IPS-NIHi11 (cell line): ENCODE data around the gene RGS3.

Experiments used
- DNase-seq: peaks from one replicate; pipeline ENCODE4 v3.0.0; 2012; ENCODE audit warnings: mixed read lengths, low spot score

Gene RGS3

GRCh38 chr9:113587471-113588031 is 124.0 kb downstream of the RGS3 start:
- DNase-seq = peak; percentile 54

DNA sequence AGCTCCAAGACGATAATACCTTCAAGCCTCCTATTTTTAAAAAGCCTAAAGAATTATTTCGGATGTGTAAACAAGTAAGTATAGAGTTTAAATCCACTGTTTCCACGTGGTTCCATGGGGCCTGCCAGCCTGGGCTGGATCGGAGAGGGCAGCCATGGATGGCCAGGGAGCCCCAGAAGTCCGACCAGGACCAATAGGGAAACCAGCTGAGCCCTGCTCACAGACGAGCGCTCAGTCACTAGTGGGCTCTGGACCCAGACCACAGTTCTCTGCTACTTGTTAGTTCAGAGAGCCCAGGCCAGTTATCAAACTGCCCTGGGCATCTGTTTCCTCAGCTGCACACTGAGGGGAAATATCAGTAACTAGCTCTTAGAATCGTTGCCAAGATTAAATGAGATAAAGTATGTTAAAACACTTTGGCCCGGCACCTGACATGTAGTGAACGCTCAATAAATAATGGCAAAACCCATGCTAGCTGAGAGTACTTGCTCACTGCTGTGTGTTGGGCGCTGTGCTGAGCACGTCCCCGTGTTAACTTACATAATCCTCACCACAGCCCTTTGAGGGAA is 124.8 kb downstream of the RGS3 start:
- no peak for DNase-seq

GRCh38 chr9:113588936-113589335 is 125.4 kb downstream of the RGS3 start:
- no peak for DNase-seq

GRCh38 chr9:113589407-113589806 is 125.9 kb downstream of the RGS3 start:
- DNase-seq = no peak

DNA sequence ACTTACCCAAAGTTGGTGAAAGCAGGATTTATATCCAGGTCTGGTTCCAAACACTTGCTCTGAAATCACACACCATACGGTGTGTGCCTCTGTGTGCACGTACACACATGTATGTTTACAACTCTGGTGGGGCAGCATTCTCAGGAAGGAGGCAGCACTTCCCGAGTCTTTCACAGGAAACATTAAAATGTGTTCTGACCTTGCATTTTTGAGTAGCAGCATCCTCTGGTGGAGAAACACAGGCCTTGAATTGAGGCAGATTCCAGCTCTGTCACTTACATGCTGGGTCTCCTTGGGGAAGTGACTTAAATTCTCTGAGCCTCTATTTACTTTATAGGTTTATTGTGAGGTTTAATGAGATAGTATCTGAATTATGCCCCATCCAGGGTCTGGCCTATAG is 126.4 kb downstream of the RGS3 start:
- DNase-seq = no peak

- no peak for DNase-seq
Measured at GRCh38 chr9:113590389-113590788, 126.9 kb downstream of the RGS3 start.

DNA sequence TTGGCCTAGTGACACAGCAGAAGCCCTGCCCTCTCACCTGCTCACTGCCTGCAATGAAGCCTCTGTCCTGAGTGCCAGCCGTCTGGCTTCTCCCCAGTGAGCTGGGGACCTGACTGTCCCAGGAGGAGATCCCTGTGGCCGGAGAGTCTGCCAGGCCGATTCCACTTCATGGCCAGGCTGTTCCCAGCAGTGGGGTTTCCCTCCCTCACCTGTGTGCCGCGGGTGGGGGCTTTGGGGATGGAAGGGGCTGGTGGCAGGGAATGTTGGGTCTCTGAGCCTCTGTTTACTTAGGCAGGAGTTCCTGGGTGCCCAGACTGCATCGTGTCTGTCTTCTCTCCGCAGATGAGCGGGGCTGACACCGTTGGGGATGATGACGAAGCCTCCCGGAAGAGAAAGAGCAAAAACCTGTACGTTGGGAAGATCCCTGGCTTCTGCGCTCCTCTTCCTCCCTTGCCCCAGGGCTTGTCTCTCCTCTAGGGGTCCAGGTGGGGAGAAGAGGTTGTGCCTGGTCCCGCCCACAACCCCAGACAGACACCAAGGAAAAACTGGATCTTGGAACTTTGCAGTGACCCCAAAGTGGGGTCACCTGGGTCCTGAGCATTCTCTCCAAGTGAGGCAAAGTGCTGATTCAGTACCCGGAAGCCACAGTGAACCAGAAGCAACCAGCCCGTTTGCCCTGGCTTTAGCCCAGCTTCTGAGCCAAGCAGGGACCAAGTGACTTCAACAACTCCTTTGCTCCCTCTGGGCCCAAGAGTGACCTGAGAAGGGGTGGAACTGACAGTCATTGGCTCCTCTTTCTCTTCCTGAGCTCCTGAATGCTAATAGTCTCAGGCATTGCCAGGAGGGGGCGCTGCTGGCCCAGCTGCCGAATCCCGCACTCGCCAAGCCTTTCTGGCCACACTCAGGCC is 127.7 kb downstream of the RGS3 start:
- peak; percentile 84 for DNase-seq

GRCh38 chr9:113591899-113592625 is 128.5 kb downstream of the RGS3 start:
- no peak for DNase-seq

DNA sequence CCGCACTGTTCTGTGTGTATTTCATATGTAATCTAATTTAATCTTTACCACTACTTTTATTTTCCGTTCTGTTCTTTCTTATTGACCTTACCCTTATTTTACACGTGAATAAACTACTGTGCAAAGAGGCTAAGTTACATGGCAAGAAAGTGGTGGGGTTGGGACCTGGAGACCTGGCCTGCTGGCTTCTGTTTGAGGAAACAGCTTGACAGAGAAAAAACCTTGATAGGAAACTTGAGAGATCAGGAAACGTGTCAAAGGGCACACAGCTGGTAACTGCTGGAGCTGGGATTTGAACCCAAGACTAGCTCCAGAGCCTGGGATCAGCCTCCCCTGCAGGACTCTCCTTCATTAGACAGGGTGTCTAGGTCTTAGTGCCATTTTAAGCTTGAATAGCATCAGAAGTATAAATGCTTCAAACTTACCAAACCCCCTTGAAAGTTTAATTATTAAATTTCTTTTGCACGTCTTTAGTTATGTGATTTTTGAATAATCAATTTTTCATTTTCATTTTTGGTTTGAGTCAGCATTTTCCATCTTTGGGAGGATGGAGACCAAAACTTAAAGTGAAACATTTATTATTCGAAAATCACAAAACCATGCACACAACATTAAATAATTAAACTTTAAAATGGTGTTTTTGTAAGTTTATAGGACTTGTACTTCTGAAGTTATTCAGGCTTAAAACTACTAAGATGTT is 129.5 kb downstream of the RGS3 start:
- no peak for DNase-seq

DNA sequence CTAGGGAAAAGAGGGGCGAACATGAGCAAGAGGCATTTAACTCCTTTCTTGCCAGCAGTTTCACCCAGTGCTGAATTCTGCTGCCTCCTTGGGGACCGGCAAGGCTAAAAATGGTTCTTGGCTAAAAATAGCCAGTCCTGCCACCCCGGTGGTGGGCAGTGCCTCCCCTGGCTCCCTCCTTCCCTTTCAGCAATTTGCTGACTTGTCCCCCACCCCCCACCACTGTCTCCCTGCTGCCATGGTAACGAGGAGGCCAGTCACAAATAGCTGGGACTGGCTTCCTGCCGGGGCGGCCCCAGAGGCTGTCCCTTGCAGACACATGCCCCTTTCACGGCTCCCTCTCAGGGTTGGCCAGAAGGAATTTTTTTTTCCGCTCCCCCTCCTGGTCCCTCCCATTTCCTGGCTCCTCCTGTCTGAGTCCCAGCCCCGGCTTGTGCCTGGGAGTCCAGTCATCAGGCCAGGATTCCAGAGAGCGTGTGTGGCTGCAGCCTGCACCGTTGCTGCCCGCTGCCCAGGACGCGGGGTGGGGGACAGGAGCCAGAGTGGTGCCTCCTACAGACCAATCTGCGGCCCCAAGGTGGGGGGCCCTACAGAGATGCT is 130.3 kb downstream of the RGS3 start:
- peak; percentile 94 for DNase-seq

GRCh38 chr9:113594484-113595299 is 131.2 kb downstream of the RGS3 start:
- DNase-seq = no peak

DNA sequence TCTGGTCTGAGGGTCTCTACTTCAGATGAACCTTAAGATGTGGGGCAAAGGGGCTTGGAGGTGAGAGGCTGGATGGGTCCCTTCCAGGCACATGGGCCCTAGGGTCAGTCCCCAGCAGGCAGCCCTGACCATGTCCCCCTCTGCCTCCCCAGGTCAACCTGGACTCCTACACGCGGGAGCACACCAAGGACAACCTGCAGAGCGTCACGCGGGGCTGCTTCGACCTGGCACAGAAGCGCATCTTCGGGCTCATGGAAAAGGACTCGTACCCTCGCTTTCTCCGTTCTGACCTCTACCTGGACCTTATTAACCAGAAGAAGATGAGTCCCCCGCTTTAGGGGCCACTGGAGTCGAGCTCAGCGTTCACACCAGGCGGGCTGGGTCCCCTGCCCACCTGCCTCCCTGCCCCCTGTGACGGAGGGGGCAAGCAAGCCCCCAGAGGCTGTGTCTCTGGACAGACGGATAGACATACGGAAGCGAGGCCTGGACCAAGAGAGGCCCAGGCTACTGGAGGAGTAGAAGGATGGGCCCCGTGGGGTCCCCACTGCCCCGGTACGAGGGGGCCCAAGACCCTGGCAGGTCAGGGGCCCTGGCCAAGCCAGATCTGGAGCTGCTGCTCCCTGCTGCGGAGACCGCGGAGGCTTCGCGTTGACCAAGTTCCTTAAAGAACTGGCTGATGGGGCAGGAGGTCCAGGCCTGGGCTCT is 133.2 kb downstream of the RGS3 start:
- no peak for DNase-seq

DNA sequence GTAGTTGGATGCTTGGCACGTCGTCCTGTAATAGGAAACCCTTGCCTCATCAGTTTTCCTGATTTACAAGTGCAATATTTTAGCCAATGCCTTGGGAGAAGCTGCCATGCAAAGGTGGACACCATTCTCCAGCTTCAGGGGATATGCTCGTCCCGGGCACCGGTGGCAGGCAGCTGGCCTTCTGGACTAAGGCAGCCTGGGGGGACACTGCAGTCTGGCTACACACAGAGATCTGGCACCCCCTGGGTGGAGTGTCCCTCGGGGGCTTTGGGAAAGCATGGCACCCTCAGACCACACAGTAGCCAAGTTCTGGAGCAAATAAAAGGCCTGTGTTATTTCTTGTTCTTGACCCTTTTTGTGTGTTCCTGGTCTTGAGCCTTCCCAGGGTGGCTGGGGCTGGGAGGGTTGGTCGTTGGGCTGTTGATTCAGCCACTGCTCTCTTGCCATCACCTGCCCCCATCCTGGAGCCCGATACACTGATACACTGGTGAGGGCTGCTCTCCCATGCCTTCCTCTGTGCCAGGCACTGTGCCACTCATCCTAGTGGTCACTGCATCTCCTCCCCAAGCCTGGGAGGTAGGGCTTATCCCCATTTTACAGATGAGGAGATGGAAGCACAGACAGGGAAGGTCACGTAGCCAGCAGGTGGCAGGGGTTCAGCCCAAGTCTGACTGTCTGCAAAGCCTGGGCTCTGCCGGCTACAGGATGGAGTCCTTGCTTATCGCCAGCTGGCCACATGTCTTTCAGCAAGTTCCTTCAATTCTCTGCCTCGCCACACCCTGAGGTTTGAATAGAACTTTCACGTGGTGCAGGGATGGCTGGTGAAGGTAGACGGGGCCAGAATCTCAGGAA is 134.1 kb downstream of the RGS3 start:
- no peak for DNase-seq

DNA sequence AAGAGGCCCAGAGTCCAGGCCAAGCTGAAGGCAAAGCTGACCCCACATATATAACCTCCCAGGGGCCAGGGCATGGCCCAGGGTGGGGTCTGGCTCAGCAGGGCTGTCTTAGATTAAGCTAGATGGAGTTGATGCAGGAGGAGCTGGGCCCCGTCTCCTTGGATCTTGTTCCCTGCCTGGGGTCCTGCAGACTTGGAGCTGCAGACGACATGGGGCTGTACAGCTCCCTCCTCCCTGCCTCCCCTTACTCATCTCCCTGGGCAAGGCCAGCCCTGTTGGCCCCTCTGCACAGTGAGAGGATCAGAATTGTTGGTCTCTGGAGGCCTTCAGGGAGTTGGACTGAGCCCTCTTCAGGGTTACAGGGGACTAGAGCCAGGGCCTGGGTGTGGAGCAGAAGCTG is 134.9 kb downstream of the RGS3 start:
- no peak for DNase-seq

GRCh38 chr9:113598883-113599282 is 135.4 kb downstream of the RGS3 start:
- no peak for DNase-seq

- DNase-seq = no peak
Measured at GRCh38 chr9:113599646-113600022, 136.1 kb downstream of the RGS3 start.

- DNase-seq = no peak
Measured at GRCh38 chr9:113600023-113600823, 136.7 kb downstream of the RGS3 start.

DNA sequence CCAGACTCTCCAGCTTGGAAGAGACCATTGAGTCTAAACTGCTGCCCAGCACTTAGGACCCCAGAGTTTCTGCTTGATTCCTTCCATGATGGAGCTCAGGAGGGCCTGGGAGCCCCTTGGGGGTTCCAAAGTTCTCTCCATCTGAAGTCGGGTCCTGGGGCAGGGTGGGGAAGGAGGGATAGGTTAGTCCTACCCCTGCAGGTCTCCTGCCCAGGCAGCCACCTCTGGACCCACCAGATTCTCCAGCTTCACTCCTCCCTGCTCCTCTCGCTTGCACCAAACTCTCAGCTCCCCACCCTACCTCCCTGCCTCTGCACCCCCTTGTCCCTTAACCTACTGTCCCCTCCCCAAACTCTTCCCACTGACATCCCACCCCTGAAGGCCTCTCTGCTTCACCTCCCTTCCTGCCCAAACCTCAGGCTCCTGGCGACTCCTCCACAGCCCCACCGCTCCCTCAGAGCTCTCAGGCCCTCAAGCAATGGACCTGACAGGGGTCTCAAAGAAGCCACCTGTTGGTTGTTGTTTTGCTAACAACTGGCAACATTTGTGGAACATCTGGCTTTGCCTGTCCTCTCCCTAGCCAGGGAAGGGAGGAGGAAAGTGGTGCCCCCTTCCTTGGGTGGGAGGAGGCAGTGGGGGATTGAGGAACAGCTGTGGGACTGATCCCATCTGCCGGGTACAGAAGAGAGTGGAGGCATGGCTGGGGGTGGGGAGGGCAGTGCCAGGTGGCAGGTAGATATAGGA is 137.5 kb downstream of the RGS3 start:
- no peak for DNase-seq
